ENCODE data around the gene HLF. TPM values are rescaled to one million over a fixed set of nuclear protein-coding genes. Genes with fewer than 3 reads are reported as not detected.

HLF gene
- polyA plus RNA-seq, 1 donor: 4.8 TPM

DNA sequence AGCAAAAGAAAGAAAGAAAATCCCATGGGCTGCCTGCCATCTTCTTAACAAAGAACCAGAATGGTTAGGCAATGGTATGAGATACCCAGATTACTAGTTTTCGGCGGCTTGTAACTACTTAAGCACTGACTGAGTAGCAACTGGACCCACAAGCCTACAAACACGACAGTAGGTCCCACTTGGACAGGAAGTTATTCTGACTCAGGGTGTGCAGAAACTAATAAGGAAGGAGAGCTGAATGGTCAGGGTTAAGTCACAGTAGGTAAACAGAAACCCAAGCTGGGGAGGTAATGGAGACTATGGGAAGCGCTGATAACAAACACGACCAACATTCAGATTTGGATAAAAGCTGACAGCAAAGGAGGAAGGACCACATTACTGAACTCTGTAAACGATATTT is 10.4 kb upstream of the HLF start:
- DNase-seq: no peak

DNA sequence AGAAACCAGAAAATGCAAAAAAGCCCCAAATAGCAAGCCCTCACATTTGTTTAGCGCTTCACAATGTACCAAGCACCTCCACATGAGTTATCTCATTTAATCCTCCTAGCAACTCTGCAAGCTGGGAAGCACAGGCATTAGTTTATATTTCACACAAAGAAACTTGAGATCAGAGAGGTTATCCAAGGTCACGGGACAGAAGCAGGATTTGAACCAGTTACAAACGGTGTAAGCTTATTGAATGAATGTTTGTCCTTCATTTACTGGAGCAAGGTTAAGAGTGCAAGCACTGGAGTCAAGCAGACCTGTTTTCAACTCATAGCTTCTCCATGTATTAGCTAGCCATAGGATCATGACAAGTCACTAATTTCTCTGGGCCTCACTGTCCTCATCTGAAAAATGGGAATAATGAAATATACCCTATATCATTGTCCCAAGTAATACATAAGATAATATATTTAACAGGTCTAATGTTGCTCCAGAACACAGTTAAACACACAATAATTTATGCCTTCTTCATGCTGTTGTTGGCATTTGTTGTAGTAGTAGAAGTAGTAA is 6.1 kb upstream of the HLF start:
- no peak for DNase-seq

DNA sequence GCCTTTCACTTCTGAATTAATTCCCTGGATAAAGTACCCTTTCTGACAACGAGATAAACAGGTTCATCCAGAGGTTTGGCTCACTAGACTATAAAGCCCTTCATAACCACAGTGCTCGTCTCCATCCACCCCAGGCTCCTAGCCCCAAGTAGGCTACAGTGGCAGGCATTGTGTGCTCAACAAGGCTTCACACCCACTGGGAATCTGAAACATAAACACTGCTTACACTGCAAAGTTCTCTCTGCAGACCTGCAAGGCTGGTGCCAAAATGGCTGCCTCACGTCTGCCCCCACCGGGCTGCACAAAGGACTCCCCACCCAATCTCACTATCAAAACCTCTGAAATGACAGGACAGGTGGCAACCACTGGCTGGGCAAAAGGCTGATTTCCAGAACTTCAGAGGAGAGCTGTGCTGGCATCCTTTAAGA is 5.1 kb upstream of the HLF start:
- DNase-seq: no peak

DNA sequence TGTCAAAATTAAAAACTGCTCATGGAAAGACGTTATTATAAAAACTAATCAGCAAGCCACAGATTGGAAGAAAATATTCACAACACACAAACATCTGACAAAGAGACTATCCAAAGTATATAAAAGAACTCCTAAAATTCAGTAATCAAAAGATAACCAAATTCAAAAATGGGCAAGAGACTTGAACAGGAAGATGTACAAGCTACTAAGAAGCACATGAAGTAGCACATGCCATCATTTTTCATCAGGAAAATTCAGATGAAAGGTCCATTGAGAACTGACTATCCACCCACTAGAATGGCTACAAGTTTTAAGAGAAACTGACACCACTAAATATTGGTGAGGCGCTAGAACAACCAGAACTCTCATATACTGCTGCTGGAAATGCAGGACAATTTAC is 3.4 kb upstream of the HLF start:
- DNase-seq: no peak

DNA sequence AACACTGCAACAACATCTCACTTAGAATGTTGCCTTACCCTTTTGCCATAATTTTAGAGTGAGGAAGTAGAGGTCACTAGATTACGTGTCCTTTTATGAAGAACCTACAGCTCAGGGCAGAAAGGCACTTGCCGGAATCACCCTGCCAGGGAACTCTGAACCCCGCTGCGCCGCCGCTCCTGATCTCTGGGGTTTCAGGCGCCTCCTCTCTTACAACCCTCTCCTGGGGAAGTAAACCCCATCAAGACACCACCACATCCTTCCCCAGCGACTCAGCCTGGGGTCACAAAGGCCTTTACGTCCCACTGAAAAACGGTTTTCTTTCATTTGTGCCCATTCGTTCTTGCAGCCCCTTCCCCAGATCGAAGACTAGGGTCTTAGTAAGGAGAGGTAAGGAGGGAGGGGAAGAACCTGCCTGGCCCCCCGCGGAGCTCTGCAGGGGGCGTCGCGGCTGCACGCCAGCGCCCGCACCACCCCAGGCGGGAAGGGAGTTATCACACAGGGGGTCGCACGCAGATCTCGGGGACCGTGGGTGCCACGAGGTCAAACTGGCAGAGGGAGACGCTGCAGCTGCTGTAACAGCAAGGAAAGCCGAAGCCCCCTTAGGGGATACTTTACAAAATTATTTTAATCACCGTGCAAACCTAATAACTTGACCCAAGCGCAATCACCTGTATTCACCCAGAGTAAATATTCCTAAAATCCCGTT is 1.0 kb upstream of the HLF start:
- DNase-seq: no peak

DNA sequence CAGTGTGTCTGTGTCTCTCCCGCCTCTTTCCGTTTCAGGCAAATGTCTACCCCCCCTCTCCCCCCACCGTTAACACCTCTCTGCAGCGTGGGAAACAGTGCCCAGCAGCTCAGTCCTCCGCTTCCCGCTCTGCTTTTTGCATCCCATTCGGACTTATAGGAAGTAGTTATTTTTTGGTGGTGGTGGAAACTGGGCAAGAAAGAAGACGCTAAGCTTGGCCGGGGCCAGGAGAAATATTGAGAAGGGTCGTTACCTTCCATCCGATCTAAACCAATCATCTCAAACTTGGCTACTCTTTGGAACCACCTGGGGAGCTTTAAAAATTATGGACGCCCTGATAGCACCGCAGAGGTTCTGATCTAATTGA is 499 bp upstream of the HLF start:
- no peak for DNase-seq

DNA sequence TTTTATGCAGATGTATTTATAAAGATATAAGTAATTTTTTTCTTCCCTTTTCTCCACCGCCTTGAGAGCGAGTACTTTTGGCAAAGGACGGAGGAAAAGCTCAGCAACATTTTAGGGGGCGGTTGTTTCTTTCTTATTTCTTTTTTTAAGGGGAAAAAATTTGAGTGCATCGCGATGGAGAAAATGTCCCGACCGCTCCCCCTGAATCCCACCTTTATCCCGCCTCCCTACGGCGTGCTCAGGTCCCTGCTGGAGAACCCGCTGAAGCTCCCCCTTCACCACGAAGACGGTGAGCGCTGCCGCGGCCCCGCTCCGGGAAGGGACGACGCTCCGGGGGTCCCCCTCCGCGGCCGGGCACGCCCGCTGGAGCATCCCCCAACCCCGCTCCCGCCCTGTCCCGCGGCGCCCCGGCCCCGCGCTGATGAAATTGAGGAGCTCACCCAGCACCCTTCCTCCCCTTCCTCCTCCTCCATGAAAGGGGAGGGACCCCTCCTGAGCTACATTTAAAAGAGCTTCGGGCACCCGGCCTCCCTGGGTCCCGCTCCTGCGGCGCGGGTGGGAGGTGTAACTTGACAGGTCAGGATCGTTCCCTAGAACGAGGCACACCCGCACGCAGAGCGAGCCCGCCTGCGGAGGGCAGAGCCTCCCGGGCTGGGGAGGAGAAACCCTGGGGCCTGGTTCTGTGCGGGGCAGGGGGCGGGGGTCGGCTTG is 706 bp downstream of the HLF start:
- no peak for DNase-seq

DNA sequence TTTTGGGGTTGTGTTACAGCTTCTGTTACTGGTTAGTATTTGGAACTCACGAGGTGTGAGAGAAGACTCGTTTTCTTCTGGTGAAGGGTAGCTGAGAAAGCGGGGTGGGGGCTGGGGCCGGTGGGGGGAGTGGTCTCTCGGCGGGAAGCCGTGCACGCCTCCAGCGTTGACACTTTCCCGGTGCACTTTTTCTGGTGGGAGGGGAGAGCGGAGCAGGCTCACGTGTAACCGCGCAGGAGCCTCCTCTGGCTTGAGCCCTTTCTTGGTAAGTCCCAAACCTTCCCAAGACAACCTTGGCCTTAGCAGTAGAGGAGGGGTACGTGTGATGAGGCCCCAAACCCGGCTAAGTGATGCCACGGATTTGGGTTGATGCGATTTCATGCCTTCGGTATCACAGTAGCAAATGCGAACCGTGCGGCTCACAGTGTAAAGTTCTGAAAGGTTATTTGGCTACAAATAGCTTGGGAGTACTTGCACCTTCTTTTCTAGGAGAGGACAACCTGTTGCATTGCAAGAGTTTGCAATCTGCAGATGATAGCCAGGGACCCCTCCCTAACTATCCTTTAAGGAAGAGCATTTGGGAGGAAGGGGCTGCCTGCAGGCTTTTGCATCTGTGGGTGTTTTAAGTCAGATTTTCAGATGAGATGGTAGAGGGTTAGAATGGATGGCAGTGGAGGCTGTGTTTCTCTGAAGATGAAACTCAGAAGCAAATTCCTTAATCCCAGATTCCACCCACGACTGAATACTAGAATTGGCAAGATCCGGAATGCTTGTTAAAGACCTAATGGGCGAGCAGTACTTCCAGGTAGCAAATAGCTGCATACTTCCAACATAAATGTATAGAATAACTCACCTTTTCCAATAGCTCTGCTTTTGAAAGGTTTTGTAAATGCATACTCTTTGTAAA is 1.5 kb downstream of the HLF start:
- no peak for DNase-seq

DNA sequence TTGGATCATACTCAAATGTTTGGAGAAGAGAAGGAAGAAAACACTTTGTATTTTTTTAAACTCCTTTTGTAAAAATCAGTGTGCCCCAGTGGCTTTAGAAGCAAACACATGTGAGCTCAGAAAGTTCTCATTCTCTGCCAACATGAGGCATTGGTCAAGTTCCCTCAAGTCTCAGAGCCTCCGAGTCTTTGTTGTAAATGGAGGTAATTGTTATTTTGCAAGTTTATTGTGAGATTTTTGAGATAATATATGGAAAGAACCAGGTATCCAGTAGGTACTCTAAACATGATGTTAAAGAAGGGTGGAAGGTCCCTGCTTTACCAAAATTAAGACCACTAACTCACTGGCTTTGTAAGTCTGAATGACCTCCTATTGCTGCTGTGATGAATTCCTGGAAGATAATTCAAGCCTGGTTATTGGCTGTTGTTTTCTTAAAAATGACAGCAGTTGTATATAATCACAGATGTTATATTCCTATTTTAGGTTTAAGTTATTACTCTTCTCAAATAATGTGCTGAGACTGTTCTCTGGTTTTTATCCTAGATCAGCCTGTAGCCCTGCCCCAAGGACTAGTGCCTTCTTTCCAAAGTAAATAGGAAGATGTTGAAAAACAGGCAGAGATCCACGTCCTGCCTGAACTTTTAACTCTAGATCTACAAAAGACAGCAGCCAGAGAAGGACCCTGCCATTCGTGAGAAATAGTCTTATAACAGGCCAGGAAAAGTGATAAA is 2.4 kb downstream of the HLF start:
- no peak for DNase-seq

DNA sequence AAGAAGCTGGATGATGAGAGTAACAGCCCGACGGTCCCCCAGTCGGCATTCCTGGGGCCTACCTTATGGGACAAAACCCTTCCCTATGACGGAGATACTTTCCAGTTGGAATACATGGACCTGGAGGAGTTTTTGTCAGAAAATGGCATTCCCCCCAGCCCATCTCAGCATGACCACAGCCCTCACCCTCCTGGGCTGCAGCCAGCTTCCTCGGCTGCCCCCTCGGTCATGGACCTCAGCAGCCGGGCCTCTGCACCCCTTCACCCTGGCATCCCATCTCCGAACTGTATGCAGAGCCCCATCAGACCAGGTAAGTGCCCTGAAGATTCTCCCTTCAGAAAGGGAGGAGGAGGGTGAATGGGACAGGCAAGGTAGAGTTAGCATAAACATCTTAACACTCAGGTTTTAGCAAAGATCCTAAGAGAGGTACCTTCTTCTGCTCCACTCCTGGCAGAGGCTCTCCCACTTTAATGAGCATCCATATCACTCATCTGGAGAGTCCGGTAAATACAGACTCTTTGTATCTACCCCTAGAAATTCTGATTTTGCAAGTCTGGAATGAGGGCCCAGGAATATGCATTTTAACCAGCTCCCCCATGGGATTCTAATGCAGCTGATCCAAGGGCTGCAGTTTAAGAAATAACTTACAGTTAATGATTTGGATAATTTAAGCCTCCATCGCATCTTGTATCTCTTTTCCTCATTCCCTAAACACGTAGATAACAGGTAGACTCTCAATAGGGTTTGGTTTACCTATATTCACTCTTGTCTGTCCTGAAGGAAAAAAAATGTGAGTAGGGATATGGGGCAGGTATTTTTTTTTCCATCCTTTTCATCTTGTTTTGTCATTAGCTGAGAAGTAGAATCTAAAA is 3.3 kb downstream of the HLF start:
- no peak for DNase-seq

DNA sequence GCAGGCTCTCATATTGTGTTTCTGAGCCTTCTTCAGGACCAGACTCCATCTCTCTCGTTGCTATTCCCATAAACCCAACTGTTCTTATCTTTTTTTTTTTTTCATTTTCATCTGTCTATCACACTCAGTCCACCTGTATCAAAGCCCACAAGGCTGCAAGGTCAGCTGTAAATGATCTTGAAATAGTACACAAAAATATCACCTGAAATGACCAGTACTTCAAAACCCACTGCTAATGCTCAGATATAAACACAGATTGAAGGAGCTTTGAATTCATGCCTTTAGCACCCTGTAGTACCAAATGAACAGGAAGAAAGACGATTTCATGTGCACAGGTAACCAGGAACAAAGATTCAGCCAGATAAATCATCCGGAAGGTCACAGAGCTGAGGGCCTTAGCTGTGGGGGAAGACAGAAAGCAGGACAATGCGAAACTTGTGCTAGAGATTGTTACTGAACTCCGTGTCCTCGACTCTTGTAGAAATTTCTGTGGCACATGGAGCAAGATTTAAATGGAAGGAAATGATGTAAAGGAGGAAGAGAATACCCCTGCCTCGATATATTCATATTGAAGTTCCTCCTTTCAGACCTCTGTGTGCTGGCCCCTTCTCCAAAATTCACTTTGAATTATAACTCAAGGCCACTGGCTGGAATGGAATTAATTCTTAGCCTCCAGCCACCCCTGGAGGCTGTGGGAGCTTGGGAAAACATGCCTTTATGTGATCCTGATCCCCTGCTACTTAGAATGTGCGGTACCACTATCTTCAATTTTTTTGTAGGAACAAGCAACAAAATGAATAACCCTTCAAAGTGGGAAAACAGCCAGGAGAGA is 4.1 kb downstream of the HLF start:
- no peak for DNase-seq

DNA sequence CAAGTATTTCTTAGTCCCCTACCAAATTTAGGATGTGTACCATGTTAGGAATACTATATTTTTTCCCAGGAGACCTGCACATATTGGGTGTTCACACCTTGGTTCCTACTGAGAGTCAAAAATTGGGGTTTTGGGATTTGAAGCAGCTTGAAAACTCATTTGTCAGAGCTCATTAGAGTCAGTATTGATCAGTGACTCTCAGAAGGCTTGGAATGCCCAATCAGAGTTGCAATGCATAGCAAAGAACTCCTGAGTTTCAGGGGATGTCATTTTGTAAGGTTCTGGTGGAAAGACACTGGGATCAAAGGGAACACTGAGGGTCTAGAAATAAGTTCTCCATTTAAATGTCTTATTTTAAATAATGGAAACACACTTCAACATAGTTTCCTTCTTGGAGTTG is 5.1 kb downstream of the HLF start:
- DNase-seq: no peak

DNA sequence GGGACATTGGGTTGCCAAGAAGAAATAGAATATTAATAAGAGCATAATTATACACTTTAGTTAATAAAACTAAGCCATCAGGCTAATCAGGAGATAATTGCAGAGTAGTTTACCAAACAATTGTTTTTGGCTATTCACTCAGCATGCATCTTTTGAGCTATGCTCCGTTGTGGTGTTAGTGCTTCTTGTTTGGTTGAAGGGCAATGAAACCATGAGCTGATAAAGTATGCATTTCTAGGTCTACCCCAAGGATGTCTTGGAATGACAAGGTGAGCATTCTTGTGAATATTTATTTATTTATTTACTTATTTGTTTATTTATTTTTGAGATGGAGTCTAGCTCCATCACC is 6.4 kb downstream of the HLF start:
- no peak for DNase-seq

DNA sequence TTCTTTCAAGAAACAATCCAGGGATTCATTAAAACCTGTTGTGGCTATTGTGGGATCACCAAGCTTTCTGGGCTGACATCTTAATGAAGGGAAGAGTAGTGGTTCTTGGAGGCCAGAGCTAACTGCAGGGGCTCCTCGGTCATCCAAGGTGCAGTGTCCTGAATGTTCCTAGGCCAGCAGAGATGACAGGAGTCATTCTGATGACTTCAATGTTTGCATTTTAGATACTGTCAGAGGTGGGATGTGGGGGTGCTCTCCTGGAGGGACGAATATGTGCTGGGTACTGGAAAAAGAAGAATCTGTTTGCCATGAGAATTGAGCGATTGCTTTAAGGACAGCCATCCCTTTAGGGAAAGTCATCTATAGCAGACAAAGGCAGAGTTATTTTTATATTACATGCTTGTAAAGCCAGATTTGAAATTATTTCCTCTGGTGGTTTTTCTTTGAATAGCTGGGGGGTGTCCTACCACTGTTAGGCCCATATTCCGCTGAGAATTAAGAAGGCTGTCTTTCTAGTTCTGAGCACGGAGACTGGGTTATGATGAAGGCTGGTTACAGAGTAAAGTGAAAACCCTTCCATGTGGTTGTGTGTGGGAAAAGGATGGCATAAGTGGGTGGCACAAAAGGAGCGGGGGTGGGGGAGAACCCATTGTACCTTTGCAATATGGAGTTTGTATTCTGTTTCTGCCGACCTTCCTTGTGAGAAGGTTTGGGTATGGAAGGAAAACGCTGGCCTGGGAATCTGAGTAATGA is 7.4 kb downstream of the HLF start:
- DNase-seq: no peak

DNA sequence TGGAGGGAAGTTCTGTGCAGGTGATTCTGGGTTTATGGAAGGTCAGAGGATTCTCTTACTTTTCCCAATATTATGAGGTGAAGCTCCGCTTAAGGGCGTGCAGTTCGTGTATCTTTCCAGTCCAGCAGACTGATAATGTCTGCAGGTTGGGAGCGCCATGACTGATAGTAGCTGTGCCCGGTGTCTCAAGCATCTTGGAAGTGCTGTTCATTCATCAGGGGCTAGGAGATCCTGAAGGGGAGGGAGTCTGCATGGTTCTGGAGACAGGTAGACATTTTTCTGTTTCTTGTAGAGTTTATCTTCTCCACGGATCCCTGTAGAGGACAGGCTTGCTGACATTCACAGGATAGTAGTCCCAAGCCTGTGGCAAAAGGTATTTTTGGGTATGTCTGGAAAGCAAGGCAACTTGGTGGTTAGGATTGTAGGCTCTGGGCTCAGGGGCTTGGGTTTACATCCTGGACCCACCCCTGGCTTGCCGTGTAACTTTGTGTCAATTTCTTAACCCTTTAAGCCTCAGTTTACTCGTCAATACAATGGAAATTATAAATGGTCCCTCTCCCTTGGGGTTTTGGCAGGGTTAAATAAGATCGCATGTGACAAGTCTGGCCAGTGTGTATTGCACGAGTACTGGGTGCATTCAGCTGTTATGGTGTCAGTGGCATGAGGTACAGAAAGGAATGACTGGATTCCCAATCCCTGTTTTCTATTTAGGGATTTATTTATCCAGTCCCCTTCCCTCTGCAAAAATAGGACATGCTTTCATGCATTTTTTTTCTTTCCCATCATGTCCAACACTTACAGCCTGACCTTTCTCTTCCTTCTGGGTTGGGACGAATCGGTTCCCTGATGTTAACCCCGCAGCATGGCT is 8.2 kb downstream of the HLF start:
- no peak for DNase-seq

DNA sequence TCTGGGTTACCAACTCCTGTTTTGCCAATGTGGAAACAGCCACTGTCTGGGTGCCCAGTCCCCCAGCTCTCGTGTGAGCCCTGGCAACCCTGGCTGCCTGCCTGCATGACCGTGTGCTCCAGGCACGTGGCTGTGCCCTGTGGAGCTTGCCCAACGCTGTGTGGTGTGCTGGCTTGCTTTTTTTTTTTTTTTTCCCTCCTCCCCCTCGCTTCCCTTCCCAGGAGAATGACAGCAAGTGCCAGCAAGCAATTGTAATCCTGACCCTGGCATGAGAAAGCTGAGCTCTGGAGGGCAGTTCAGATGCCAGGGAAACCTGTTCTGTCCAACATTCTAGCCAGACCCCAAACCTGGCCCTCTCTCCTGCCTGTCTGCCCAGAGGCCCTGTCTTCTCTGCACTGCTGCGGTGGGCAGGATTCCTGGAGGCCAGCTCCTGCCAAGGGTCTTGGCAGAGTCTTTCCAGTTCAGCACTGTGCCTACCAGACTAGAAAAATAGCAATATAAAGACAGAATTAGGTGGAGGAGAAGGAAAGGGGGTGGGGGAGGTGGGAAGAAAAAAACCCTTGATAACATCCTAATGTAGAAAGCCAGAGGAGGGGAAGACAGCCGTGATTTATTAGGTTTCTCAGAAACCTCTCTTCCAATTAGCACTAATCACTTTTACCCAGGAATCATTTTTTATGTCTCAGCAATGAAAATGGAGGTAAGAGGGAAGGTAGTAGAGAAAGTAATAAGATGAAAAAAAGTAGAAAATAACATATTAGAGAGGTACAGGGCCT is 9.0 kb downstream of the HLF start:
- no peak for DNase-seq

Measured in left kidney (tissue), 2 donors.